ENCODE results near the gene FHIT.

DNA sequence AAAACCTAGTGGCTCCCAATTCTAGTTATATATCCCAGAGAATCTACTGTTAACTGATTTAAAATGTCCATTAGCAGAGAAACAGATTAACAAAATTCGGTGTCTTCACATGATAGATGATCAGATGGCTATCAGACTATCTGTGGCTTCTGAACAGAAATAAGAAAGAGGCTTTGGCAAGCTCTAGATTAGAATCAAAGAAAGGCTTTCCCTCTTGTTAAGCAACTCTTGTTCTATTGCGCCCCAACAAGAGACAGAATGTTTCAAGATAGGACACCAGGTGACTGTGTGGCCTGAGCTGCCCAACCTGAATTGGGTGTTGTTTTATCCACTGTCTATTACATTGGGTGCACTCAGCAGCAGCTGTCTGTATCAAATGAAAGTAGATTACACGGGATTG is 483.7 kb downstream of the FHIT start:
- TF ChIP-seq, protein P1, sequence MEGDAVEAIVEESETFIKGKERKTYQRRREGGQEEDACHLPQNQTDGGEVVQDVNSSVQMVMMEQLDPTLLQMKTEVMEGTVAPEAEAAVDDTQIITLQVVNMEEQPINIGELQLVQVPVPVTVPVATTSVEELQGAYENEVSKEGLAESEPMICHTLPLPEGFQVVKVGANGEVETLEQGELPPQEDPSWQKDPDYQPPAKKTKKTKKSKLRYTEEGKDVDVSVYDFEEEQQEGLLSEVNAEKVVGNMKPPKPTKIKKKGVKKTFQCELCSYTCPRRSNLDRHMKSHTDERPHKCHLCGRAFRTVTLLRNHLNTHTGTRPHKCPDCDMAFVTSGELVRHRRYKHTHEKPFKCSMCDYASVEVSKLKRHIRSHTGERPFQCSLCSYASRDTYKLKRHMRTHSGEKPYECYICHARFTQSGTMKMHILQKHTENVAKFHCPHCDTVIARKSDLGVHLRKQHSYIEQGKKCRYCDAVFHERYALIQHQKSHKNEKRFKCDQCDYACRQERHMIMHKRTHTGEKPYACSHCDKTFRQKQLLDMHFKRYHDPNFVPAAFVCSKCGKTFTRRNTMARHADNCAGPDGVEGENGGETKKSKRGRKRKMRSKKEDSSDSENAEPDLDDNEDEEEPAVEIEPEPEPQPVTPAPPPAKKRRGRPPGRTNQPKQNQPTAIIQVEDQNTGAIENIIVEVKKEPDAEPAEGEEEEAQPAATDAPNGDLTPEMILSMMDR (IDR thresholded peaks at IDR 0.05), result no peak
- TF ChIP-seq POLR2AphosphoS5 (IDR thresholded peaks at IDR 0.05) (no peak), POLR2A (IDR thresholded peaks at IDR 0.05) (no peak)
